ENCODE measurements around the gene RNF169. TPM values are rescaled to one million over a fixed set of nuclear protein-coding genes. Genes with fewer than 3 reads are reported as not detected.
A peak's percentile ranks its signal among the peaks of the same experiment; 100 is the strongest.

Gene RNF169
- total RNA-seq, 3 donors from 2014 or later = 16.5 to 36.1 (median 27.2) TPM

GRCh38 chr11:74707182-74707581 lies 41.5 kb upstream of the RNF169 start:
- Histone ChIP-seq H3K4me1 (no peaks in the 10 kb centered on the region), H3K4me3 (no peak overlapping the region), H3K27ac (no peak overlapping the region), H3K9me3 (no peaks in the 10 kb centered on the region), H3K27me3 (no peaks in the 10 kb centered on the region), H3K36me3 (no peaks in the 10 kb centered on the region)
- DNase-seq (ENCODE audit: low spot score in 2 of 2) = no peak
- intact Hi-C loops (cut with DNase I; ENCODE audit: low total_unique reads) = no loop called here
- TF ChIP-seq POLR2AphosphoS5 (IDR thresholded peaks at IDR 0.05) (no peak), POLR2A (IDR thresholded peaks at IDR 0.05) (no peak), CTCF (IDR thresholded peaks at IDR 0.05) (no peak)

GRCh38 chr11:74707602-74708510 lies 40.8 kb upstream of the RNF169 start:
- H3K36me3 ChIP-seq = no peaks in the 10 kb centered on the region
- TF ChIP-seq POLR2A (IDR thresholded peaks at IDR 0.05) (no peak), POLR2AphosphoS5 (IDR thresholded peaks at IDR 0.05) (no peak), CTCF (IDR thresholded peaks at IDR 0.05) (no peak)

GRCh38 chr11:74709175-74709574 lies 39.5 kb upstream of the RNF169 start:
- Histone ChIP-seq H3K27me3 (no peaks in the 10 kb centered on the region), H3K36me3 (no peaks in the 10 kb centered on the region), H3K27ac (no peak overlapping the region), H3K4me1 (no peaks in the 10 kb centered on the region), H3K4me3 (no peak overlapping the region), H3K9me3 (no peaks in the 10 kb centered on the region)
- intact Hi-C loops (cut with DNase I; ENCODE audit: low total_unique reads) = no loop called here
- TF ChIP-seq POLR2A (IDR thresholded peaks at IDR 0.05) = no peak
- no peak for TF ChIP-seq CTCF (IDR thresholded peaks at IDR 0.05)
- TF ChIP-seq POLR2AphosphoS5 (IDR thresholded peaks at IDR 0.05) = no peak
- no peak for DNase-seq (ENCODE audit: low spot score in 2 of 2)

More at GRCh38 chr11:74707602-74708510, 40.8 kb upstream of the RNF169 start:
- intact Hi-C loops (cut with DNase I; ENCODE audit: low total_unique reads) = no loop called here
- Histone ChIP-seq H3K4me1 (no peaks in the 10 kb centered on the region), H3K27ac (no peak overlapping the region), H3K4me3 (no peak overlapping the region), H3K9me3 (no peaks in the 10 kb centered on the region), H3K27me3 (no peaks in the 10 kb centered on the region)
- no peak for DNase-seq (ENCODE audit: low spot score in 2 of 2)

GRCh38 chr11:74710281-74710938 lies 38.2 kb upstream of the RNF169 start:
- H3K4me3 ChIP-seq = no peak overlapping the region
- H3K36me3 ChIP-seq = no peaks in the 10 kb centered on the region
- no peaks in the 10 kb centered on the region for H3K27me3 ChIP-seq
- no peaks in the 10 kb centered on the region for H3K4me1 ChIP-seq
- intact Hi-C loops (cut with DNase I; ENCODE audit: low total_unique reads) = no loop called here
- DNase-seq (ENCODE audit: low spot score in 2 of 2) = no peak
- peak overlapping the region in 1 of 2 donors; percentile 52 for H3K27ac ChIP-seq
- TF ChIP-seq CTCF (IDR thresholded peaks at IDR 0.05) (no peak), POLR2AphosphoS5 (IDR thresholded peaks at IDR 0.05) (no peak), POLR2A (IDR thresholded peaks at IDR 0.05) (no peak)
- H3K9me3 ChIP-seq = no peaks in the 10 kb centered on the region

GRCh38 chr11:74713686-74714085 lies 35.0 kb upstream of the RNF169 start:
- Histone ChIP-seq H3K4me1 (no peaks in the 10 kb centered on the region), H3K27me3 (no peaks in the 10 kb centered on the region), H3K36me3 (no peaks in the 10 kb centered on the region), H3K4me3 (no peak overlapping the region), H3K9me3 (no peaks in the 10 kb centered on the region), H3K27ac (no peak overlapping the region)
- no peak for TF ChIP-seq CTCF (IDR thresholded peaks at IDR 0.05)
- no peak for TF ChIP-seq POLR2A (IDR thresholded peaks at IDR 0.05)
- TF ChIP-seq POLR2AphosphoS5 (IDR thresholded peaks at IDR 0.05) = no peak
- intact Hi-C loops (cut with DNase I; ENCODE audit: low total_unique reads) = no loop called here
- no peak for DNase-seq (ENCODE audit: low spot score in 2 of 2)

Measured in breast epithelium (tissue), 4 donors.